Neural crest cell (in vitro differentiated cells): ENCODE results near the gene STX8. TPM values are rescaled to one million over a fixed set of nuclear protein-coding genes. Genes with fewer than 3 reads are reported as not detected.
"Not testable (repeated sequence)": the region's sequence is repeated elsewhere in the genome, so short reads cannot be mapped to it uniquely, and the experiment has no call there.

Experiments used
- DNase-seq: peaks from one replicate; pipeline ENCODE4 v3.0.0; 2021; ENCODE audit warnings: low read depth, mixed read lengths, low spot score
- H3K27ac Mint-ChIP-seq: one replicate; pipeline ENCODE4 v1.8.0; 2021; ENCODE audit warnings: mild to moderate bottlenecking, mixed read lengths; ENCODE audit not compliant: unreplicated experiment
- H3K27me3 Mint-ChIP-seq: 2 replicates; pipeline ENCODE4 v1.8.0; 2021; ENCODE audit warnings: low read depth, mild to moderate bottlenecking, mixed read lengths
- H3K36me3 Mint-ChIP-seq: 2 replicates; pipeline ENCODE4 v1.8.0; 2021; ENCODE audit warnings: low read depth, mild to moderate bottlenecking, mixed read lengths
- H3K4me1 Mint-ChIP-seq: 2 replicates; pipeline ENCODE4 v1.8.0; 2021; ENCODE audit warnings: mixed read lengths
- H3K4me3 Mint-ChIP-seq: one replicate; pipeline ENCODE4 v1.8.0; 2021; ENCODE audit warnings: mild to moderate bottlenecking, mixed read lengths
- H3K9me3 Mint-ChIP-seq: 2 replicates; pipeline ENCODE4 v1.8.0; 2021; ENCODE audit warnings: mixed read lengths
- CTCF ChIP-seq: fragments of 200-600 bp; sonication (generic); conservative IDR thresholded peaks from 2 replicates; pipeline ENCODE4 v1.5.0; 2021; ENCODE audit warnings: antibody characterized with exemption, mild to moderate bottlenecking
- total RNA-seq: library from RNA; stranded (reverse); gene quantifications from 2 replicates; pipeline ENCODE4 v1.2.1, GENCODE V29; 2021

The STX8 gene
- total RNA-seq, 1 donor from 2014 or later: 56.6 TPM

- Mint-ChIP-seq H3K36me3 (peaks cover 14% of the 10 kb centered on the region), H3K27me3 (no peaks in the 10 kb centered on the region)
These were observed 194.6 kb downstream of the STX8 start for GRCh38 chr17:9381068-9381467.

GRCh38 chr17:9380361-9380760 is 195.3 kb downstream of the STX8 start:
- DNase-seq: no peak
- Mint-ChIP-seq H3K27me3 (no peaks in the 10 kb centered on the region), H3K27ac (no peak overlapping the region), H3K36me3 (peaks cover 18% of the 10 kb centered on the region), H3K4me3 (no peak overlapping the region), H3K4me1 (peaks cover 9% of the 10 kb centered on the region), H3K9me3 (peaks cover 5% of the 10 kb centered on the region)
- TF ChIP-seq CTCF: no peak

More at GRCh38 chr17:9381068-9381467, 194.6 kb downstream of the STX8 start:
- H3K4me1 Mint-ChIP-seq: peaks cover 10% of the 10 kb centered on the region
- no peak overlapping the region for H3K27ac Mint-ChIP-seq
- H3K9me3 Mint-ChIP-seq: peaks cover 2% of the 10 kb centered on the region
- no peak overlapping the region for H3K4me3 Mint-ChIP-seq
- no peak for DNase-seq
- TF ChIP-seq CTCF: no peak

GRCh38 chr17:9376177-9376576 is 199.4 kb downstream of the STX8 start:
- H3K9me3 Mint-ChIP-seq, H3K4me3 Mint-ChIP-seq, H3K27me3 Mint-ChIP-seq, DNase-seq, H3K27ac Mint-ChIP-seq: not testable (repeated sequence)
- H3K4me1 Mint-ChIP-seq: peaks cover 20% of the 10 kb centered on the region
- peaks cover 18% of the 10 kb centered on the region for H3K36me3 Mint-ChIP-seq

GRCh38 chr17:9371019-9371418 is 204.6 kb downstream of the STX8 start:
- Mint-ChIP-seq H3K4me1 (peaks cover 44% of the 10 kb centered on the region), H3K36me3 (peaks cover 3% of the 10 kb centered on the region), H3K27ac (peak overlapping the region; percentile 64), H3K27me3 (no peaks in the 10 kb centered on the region), H3K9me3 (peaks cover 3% of the 10 kb centered on the region), H3K4me3 (peak overlapping the region; percentile 28)
- TF ChIP-seq CTCF: no peak
- no peak for DNase-seq

GRCh38 chr17:9370467-9370866 is 205.2 kb downstream of the STX8 start:
- peaks cover 44% of the 10 kb centered on the region for H3K4me1 Mint-ChIP-seq
- H3K27me3 Mint-ChIP-seq: no peaks in the 10 kb centered on the region
- no peak overlapping the region for H3K4me3 Mint-ChIP-seq
- no peak for DNase-seq
- no peaks in the 10 kb centered on the region for H3K9me3 Mint-ChIP-seq
- H3K36me3 Mint-ChIP-seq: no peaks in the 10 kb centered on the region
- TF ChIP-seq CTCF: no peak
- peak overlapping the region; percentile 64 for H3K27ac Mint-ChIP-seq

GRCh38 chr17:9368631-9369030 is 207.0 kb downstream of the STX8 start:
- Mint-ChIP-seq H3K4me3 (no peak overlapping the region), H3K27me3 (no peaks in the 10 kb centered on the region), H3K9me3 (no peaks in the 10 kb centered on the region), H3K4me1 (peaks cover 50% of the 10 kb centered on the region), H3K36me3 (no peaks in the 10 kb centered on the region), H3K27ac (peak overlapping the region; percentile 2)
- no peak for TF ChIP-seq CTCF
- no peak for DNase-seq
